ENCODE data around the gene HOXA7. TPM values are rescaled to one million over a fixed set of nuclear protein-coding genes. Genes with fewer than 3 reads are reported as not detected.

HOXA7 gene
- total RNA-seq, 1 donor from 2014 or later = 5.2 TPM

DNA sequence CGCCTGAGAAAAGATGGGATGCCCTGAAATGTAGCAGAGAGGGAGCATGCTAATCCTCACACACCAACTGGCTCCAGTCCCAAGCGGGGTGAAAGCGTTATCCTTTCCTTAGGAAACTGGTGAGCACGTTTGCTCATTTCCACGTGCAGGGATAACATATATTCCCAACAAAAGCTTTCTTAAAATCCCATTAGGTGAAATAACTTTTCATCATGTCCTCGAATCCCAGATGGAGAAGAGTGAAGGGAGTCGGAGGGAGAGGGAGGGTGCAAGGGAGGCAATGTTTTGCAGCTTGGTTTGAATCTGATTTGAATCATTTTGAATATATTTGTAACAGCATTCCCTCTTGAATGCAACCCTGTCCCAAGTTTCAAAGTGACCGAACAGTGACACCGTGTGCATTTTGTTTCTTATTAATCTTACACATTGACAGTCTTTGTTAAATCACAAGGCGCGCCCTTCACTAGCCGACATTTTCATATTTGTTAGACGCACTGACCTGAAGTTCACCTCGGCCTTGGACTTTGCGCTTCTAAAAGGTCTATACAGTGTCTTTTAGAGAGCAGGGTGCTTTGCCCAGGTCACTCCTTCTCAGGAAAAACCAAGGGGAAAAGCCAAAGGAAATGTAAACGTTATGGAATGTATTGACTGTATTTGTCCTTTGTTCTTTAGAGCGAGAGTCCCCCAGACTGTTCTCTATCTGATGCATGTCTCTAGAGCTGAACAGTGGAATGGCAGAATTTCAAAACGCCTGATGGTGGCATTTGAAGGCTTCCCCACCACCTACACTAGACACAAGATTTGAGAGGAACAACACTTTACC, 22.9 kb downstream of the HOXA7 start:
- ATAC-seq = no peak

DNA sequence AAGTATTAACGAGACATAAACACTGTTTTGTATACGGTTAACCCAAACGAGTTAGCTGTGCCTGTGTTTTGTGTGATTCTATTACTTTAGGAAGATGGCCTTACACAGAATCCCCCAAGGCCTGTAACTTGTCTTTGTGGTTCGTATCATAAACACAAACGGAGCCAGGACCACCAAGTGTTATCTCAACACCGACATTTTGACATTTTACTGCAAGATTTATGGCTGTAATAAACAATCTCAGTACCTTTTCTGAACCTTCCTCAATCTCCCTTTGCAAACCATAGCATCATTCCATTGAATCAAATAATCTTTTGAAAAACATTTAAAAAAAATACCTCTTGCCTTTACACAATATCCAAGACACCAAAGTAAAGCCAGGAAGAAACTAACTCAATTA, 23.5 kb downstream of the HOXA7 start:
- ATAC-seq = no peak

DNA sequence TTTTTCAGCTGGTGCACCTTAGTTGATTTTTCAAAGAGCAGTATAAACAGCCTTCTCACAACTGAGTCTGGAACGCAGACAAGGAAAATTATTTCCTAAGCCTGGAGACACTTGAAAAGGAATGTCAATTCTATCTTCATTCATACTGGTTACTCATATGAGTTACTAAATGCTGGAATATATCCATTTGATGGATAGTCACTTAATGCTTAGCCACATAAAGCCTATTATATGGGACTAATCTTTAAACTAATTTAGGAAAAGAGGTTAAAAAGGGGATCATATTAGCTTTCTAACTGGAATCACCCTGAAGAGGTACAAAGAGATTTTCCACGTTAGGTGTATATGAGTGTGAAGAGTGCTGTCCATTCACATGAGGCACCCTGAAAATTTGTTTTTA, 24.3 kb downstream of the HOXA7 start:
- ATAC-seq = no peak

DNA sequence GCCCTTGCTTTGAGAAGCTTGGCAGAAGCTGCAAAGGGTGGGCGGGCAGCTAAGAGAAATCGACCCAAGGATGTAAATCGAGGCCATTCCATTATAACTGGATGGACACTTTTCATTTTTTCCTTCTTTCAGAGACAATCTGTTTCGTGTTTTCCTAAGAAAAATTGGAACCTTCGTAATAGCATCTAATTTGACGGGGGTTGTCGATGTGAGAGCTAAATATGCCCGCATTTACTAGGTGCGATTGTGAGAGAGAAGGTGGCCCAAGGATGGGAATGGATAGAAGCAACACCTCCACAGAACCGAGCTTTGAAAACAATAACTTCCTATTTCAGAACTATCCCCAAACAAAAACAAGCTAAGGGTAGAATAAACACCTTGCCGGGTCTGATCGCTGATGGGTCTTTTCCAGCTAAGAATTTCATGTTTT, 25.1 kb downstream of the HOXA7 start:
- ATAC-seq = no peak

DNA sequence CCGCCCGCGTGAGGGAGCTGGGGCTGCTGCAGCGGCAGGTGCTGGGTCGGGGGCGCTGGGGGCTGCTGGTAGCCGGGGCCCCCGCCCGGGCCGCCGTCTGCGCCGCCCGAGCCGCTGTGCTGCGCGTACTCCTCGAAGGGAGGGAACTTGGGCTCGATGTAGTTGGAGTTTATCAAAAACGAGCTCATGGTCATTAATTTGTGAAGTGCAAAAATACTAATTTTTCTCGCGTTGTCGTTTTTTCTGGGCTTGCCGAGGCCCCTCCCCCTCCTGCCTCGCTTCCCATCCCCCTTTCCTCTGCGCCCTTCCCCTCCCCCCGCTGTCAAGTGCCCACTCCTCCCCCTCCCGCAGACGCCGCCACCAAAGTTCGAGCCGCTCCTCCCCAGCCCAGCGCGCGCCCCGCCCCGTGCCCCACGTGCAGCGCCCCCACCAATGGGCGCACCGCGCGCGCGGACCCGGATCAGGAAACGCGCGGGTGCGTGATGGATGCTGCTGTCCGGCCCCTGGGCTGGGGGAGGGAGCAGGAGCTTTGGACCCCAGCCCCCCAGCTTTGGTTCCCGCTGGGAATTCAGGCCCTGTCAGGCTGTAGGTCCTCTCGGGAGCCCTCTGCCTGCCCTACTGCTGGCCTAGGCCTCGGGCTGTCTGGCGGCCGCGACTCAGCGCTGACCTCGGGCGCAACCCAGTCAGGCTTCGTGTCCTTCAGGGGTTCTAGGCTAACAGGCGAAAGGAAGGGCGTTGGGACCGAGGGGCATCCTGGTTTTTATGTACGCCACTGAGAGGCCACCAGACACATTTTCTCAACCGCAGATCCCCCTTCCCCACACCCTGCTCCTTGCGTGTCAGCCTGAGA, 25.7 kb downstream of the HOXA7 start, which contains the start of gene HOXA4:
HOXA4 (minus strand) TSS at position 218 of the 850 bp plus-strand sequence; CDS start at position 194, 24 bp downstream.
- peak; percentile 99 for ATAC-seq

- peak; percentile 45 for ATAC-seq
Observed at GRCh38 chr7:27129729-27130539, 26.5 kb downstream of the HOXA7 start.

DNA sequence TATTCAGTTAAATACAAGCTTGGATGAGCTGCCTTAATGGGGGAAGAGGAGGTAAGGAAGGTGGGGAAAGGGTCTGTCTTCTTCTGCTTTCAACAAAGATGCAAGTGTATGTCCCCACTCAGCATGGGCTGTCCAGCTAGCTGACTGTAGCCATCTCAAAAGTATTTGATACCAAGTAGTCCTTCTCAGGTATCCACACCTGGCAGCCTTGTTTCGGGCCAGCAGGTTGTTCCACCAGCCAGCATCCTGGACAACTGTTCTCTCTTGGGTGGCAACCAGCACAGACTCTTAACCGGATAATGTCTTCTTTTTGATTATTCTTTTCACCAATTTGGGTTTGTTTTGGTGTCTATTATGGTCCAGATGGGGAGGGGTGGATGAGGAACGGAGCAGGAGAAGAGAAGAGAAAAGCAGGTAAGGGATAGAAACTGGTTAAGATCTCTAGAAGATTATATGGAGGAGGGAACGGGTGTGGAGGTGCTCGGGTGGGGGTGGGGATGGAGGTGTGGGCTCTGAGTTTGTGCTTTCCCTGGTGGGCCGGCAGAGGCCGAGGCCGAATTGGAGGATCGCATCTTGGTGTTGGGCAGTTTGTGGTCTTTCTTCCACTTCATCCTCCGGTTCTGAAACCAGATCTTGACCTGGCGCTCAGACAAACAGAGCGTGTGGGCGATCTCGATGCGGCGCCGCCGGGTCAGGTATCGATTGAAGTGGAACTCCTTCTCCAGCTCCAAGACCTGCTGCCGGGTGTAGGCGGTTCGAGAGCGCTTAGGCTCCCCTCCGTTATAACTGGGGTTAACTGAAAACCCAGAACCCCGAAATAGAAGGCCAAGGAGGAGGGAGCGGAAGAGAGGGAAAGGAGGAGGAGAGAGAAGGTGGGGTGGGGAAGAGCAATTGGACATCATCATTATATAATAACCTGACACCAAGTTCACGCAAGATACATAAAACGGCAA, 27.4 kb downstream of the HOXA7 start:
- ATAC-seq = no peak

GRCh38 chr7:27128034-27128433, 28.4 kb downstream of the HOXA7 start:
- no peak for ATAC-seq

GRCh38 chr7:27126596-27127327, 29.7 kb downstream of the HOXA7 start:
- no peak for ATAC-seq

DNA sequence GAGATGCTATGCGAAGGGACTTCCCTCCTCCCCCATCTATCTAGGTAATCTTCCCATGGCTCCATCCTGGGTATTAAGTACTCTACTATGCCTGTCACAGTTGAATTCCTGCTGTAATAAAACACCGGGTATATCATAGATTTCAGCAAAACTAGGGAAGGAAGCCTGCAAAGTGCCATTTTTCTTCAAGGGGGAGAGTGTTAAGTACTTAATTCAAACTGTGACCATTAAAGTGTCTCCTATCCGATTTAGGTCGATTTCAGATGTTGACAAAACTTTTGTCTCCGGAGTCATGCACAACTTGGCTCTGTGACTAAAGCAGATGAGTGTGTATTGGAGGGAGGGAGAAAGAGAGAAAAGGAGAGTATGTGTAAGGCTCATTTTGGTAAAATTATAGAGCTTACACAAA, 30.5 kb downstream of the HOXA7 start:
- no peak for ATAC-seq

GRCh38 chr7:27124902-27125689, 31.4 kb downstream of the HOXA7 start:
- ATAC-seq = no peak

GRCh38 chr7:27124096-27124901, 32.2 kb downstream of the HOXA7 start:
- no peak for ATAC-seq

DNA sequence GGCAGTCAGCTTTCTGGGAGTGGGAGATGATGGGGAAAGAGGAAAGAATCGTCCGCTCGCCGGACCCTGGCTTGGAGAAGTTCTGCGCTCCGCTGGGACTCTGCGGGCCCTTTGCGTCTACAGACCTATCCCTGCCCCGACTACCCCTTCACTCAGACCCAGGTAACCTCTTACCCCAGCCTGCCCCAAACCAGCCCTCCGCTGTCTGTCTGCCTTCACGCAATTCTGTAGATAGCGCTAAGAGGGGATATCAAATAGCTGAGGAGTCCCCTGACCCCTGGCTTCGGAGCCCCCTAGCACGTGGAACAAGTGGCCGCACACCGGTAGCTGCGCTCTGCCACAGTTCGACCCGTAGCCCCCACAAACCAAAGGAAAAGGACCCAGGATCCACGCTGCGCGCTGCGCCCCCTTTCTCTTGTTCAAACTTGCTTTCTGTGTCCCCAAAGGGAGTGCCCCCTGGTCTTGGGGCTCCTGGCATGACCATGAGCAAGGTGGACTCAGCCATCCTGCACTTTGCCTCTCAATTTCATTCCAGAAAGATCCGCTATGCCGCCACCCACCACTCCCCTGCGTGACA, 32.9 kb downstream of the HOXA7 start:
- no peak for ATAC-seq

- ATAC-seq = peak; percentile 18
Observed at GRCh38 chr7:27123007-27123476, 33.4 kb downstream of the HOXA7 start.

GRCh38 chr7:27122077-27122910, 34.2 kb downstream of the HOXA7 start:
- no peak for ATAC-seq

GRCh38 chr7:27121684-27122076, 34.8 kb downstream of the HOXA7 start:
- no peak for ATAC-seq

DNA sequence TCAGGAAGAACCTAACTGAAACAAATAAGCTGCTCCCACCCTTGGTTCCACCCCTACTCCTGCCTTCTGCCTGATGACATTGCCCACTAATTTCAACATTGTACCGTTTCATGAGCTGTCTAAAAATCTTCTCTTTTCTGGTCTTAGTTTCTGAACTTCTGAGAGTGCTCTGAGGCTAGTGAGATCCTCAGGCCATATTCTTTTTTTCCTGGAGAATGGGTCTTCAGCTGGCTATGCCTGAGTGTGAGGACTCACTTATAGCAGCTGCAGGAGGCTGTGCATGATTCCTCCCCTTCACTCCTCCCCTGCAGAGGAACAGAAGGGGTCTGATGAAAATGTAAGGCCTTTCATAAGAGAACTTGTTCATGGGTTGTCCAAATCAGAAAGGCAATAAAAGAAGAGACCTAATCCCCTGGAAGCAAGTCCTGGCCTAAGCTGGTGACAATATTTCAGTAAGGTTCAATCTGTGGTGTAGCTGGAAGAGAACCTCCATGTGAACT, 37.0 kb downstream of the HOXA7 start:
- no peak for ATAC-seq

Data from esophagus mucosa (tissue), 1 donor.